NCI-H2196 (cell line): ENCODE measurements around the gene RABGAP1.

ENCODE experiments used
- DNase-seq: peaks from one replicate; lab custom pipeline; 2025; ENCODE audit not compliant: unreplicated experiment; lab: John Stamatoyannopoulos, UW

RABGAP1 gene

DNA sequence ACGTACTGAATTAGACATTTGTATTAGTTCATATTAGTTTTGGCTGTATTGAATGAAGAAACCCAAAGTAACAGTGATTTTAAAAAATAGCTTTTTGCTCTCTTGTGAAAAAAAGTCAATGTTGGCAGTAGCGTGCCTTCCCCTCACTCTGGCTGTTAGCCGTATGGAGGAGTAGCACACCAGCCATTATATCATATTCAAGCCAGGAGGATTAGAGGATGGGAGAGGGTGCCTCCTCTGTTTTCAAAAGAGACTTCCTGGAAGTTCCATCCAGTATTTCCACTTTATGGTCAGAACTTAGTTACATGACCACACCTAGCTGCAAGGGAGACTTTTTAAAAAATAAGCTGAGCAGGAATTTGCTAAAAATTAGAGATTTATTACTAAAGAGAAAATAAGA lies 133.8 kb downstream of the RABGAP1 start:
- no peak for DNase-seq

DNA sequence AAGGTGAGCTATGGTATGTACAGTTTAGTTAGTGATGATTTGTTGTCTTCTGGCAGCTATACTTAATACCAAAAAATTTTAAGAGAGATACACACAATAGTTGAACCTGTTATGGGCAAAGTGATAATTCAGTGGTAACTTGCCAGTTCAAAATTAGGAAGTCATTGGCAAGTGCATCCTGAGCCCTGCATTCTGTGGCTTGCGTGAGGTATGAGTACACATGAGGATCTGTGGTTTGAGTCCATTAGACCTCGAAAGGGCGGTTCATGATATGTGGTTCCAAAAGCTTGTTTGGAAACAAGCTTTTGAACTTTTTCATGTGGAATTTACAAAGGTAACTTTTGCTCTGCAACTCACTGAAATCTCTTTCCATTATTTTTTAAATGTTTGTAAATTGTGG lies 139.6 kb downstream of the RABGAP1 start:
- DNase-seq = no peak

DNA sequence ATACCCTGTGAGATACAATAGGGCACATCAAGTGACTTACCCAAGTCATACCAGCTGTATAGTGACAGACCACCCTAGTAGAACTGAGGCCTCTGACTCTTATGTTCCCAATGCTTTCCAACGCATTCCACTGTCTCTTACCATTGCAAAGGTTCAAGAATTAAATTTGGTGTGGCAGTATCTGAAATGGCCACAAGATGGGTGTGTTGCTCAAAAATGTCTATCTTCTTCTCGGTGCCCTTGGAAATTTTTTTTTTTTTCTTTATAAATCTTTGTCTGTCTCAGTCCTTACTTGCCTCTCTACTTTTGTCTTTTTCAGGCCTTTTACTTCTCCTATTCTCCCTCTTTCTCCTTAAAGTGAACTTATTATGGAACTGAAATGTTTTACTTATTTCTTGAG lies 141.0 kb downstream of the RABGAP1 start:
- peak; percentile 32 for DNase-seq

DNA sequence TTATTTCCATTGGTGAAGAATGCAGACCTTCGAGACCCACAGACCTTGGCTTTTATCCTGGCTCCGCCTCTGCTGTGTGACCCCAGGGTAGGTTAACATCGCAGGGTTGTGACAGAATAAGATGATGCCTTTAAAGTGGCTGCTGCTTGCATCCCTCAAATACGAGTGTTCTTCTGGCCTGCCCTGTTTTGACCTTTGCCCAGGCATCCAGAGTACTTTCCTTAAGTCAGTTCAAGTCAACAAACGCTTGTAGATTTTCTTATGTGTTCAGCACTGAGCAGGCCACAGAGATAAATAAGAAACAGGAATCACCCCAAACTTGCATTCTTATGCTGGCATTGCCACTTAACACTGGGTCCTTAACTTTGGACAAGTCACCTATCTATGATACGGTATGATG lies 142.9 kb downstream of the RABGAP1 start:
- DNase-seq = no peak

DNA sequence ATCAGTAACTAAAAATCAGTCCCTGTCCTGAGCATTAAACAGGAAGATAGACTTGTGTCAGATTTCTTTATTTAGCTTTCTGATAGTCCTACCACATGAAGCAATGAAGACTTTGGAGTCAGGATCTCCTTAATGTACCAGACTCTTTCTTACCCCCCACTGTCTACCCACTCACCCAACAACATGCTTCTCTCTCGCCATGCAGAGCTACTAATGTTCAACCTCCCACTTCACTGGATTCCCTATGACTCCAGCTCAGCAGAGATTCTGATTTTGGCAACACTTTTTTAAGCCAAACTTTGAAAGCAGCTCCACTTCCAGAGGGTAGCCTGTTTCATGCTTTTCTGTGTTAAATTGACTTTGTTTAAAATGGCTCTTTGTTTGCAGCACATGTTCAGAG lies 143.4 kb downstream of the RABGAP1 start:
- no peak for DNase-seq

DNA sequence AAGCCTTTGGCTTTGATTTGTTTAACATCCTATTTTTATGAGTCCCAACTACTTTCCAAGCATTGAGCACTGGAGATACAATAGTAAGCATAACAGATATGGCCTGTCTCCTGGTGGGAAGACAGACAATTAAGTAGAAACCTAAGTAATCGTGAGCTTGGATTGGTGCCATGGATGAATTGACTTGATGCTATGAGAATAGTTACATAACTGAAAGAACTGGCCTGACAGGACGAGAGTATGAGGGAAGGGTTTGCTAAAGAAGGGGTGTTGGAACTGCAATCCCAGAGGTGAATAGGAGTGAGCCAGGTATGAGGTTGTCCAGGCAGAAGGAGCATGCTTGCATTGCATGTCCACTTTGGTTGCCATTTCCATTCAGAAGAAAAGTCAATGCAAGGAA lies 145.1 kb downstream of the RABGAP1 start:
- DNase-seq = no peak

DNA sequence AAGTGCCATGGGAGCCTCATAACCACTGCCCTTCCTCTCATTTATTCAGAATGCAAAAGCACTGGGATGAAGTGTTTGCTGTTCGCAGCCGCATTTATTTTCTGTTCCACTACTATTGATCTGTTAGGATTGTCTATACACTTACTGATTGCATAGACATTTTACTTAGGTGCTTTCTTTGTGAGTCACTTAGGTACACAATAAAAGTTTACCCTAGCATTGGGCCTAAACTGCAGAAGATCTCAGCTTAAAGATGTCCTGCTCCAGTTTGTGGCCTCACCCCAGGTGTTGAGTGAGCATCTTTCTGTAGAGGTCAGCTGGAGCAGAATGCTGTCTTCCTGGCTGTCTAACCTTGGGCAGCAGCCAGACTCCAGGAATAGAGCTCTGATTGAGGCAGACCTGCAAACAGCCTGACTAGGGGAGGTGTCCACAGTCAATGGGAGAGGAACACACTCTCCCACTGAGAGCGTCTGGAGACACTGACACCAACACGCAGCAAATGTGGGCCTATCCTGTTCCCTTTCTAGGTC lies 146.6 kb downstream of the RABGAP1 start:
- no peak for DNase-seq

DNA sequence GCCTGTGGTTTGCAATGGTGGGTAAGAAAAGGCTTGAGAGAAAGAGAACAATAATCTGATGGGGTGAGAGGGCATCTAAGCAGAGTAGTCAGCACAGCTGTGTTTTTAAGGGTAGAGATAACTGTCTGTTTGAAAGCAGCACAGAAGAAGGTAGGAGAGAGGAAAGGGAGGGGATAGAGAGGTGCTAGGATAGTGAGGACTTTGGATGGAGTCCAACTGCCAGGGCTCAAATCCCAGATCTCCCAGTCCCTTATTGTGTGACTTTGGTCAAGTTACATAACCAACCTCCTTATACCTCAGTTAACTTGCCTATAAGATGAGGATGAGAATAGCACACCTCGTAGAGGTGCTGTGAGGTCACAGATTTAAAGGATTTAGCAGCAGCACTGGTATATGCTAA lies 148.2 kb downstream of the RABGAP1 start:
- no peak for DNase-seq

DNA sequence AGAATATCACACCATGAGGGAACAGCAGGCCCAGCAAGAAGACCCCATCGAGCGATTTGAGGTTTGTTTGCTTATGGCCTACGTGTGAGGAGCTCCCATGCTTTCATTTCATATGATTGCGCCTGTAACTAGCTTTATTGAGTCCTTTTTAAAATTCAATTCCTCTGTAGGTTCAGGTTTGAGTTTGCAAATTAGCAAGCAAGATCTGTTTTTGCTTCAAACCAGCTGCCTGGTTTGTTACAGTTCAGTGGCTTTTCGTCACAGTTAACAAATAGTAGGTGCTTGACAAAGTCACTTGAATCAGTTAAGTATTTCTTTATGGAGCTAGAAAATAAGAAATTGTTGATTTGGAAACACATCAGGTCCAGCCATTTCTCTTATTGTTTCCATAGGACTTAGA lies 149.0 kb downstream of the RABGAP1 start:
- no peak for DNase-seq

DNA sequence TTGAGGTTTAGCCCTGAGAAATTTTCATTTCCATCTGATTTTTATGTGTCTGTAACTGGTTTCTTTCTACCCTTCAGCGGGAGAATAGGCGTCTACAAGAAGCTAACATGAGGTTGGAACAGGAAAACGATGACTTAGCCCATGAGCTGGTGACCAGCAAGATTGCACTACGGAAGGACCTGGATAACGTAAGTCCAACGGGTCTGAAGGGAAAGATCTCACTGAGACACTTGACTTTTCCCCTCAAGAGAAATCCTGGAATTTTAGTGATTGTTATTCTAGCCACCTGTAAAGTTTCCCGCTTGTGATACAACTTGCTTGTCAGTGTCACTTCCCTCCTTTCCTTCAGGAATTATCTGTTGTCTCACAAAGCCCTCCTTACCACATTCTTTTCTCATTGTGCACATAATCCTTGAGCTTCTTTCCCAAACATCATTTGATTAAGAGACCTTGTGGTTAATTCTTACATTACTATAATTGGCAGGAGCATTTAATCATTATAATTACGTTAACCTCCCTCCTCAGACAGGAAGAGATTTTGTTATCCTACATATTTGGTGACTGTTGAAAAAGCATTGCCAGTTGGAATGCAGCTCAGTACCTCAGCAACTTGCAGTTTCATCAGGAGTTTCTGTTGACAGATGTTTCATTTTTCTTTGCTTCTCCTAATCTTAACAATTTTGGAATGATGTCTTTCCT lies 149.5 kb downstream of the RABGAP1 start:
- DNase-seq = no peak

DNA sequence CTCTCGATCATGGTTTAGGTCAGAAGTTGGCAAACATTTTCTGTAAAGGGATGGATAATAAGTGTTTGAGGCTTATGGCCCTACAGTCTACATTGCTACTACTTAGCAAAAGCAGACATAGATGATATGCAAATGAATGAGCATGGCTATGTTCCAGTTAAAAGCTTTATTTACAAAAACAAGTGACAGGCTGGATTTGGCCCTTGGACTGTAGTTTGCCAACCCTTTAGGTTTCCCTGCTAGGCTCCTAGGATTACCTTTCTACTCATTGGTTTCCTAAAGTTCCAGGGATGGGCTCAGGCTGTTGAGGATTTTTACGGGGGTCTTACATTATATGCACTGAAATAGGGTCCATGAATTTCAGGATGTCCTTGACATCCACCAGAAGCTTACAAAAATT lies 150.1 kb downstream of the RABGAP1 start:
- no peak for DNase-seq

DNA sequence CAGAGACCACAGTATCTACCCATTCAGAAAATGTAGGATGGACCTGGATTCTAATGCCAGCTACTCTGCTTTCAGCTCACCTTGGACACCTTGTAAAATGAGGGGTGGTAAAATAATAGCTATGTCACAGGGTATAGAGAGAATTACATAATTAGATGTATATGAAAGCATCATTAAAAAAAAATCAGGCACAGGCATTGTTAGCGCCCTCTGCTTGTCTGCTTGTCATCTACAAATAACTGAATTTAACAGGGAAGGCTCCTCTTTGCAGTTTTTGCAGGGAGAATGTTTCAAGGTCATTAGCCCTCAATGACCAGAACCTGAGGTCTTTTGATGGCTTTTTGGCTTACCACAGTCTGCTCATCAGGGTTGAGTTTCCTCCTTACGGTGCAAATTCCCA lies 150.6 kb downstream of the RABGAP1 start:
- DNase-seq = no peak

DNA sequence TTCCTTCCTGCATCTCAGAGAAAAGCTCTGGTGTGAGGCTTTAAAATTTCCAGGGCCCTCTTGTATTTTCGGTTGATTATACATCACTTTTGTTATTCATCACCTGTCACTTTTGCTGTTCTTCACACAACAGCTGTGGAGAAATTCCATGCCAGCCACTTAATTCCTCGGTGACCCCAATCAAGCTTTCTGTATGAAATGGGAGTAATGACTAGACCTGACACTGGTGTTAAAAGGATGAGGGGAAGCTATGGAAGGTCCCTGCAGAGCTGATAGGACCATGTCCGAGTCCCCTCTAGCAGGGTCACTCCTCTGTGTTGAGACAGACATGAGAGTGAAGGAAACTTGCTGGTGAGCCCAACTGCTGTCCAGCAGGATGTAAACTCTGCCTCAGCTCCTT lies 152.3 kb downstream of the RABGAP1 start:
- DNase-seq = no peak

DNA sequence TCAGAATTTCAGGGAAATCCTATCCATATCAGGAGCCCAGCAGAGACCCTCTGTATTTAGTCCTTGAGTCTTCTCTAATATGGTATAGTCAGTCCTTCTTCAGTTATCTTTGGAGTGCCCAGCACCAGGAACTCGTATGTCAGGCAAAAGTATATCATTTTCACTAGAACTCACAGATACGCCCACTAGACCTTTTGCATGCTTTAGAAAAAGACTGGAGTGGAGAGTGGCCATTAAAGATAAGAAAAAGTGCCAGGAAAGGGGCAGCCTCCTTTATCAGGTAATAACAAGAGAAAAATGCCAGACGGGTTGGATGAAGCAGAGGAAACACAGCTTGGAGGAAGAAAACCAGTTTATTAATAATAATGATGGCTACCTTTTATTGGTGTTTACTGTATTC lies 156.2 kb downstream of the RABGAP1 start:
- DNase-seq = no peak

DNA sequence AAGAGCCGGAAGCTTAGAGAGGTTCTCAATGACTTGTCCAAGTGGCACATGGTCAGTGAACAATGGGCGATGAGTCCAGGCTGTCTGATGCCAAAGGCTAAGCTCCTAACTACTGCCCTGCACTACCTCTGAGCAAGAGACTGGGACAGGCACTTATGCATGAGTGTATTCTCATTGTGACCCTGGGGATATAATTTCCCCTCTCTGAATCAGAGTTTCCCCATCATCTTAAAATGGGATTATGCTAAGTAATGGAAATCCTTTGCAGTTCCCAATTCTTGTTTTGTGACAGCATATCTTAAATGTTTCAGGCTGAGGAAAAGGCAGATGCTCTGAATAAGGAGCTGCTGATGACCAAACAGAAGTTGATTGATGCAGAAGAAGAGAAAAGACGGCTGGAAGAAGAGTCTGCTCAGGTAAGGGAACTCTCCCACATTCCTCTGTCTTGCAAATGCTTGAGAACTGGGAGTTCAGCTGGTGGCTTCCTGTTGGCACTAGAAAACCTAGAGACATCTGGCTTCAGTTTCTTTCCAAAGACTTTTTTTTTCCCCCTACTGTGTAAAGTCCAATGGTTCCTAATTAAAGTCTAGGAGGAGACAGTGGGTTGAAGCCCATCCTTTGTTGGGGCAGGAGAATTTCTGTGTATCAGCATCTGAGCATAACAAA lies 156.7 kb downstream of the RABGAP1 start:
- DNase-seq = no peak

DNA sequence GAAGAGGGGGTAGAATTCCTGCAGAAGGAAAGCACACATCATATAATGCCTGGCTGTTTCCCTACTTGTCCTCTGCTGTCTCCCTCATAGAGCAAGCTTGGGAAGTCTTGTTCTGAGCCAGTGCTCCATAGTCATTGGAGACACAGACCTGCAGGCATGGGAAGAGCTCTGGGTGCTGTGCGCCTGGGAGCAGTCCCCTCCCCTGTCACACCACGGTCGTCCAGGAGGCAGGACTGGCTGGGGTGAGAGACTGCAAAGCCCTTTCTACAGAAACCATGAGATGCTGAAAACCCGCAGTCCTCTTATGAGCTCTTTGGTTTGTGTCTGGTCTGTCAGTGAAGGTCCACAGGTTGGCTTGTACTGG lies 157.3 kb downstream of the RABGAP1 start:
- DNase-seq = no peak

DNA sequence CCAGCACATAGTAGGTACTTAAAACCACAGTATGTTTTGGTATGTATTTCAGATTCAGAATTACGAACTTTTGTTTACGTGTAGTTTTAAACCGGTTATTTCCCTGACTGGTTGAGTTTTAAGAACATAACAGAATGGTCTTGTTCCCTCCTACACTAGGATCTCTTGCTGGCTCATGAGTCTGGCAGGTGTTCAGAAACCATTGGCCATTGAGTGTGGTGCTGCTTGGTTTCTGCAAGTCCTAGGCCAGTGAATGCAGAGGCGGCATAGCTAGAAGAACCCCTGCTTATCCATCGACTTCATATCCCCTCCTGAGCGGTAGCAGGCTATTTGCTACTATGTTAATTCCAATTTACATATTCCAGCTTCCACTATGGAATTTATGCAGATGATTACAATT lies 158.2 kb downstream of the RABGAP1 start:
- no peak for DNase-seq

DNA sequence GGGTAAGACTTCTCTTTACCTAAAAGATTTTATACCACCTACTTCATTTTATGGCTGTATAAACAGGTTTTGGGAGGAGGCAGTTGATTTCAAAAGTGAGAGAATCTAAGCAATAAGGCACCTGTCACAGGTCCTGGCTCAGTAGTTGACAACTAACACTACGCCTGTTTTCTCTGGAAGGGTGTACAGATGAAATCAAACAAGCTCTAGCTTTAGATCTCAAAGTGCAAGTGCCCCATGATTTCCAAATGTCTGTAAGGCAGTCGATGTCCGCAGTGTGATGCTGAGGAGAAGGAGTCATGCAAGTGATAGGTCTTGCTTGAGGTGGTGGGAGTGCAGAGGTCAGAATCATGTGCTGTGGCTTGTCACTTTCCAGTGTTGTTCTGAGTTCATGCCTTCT lies 158.7 kb downstream of the RABGAP1 start:
- DNase-seq = no peak

DNA sequence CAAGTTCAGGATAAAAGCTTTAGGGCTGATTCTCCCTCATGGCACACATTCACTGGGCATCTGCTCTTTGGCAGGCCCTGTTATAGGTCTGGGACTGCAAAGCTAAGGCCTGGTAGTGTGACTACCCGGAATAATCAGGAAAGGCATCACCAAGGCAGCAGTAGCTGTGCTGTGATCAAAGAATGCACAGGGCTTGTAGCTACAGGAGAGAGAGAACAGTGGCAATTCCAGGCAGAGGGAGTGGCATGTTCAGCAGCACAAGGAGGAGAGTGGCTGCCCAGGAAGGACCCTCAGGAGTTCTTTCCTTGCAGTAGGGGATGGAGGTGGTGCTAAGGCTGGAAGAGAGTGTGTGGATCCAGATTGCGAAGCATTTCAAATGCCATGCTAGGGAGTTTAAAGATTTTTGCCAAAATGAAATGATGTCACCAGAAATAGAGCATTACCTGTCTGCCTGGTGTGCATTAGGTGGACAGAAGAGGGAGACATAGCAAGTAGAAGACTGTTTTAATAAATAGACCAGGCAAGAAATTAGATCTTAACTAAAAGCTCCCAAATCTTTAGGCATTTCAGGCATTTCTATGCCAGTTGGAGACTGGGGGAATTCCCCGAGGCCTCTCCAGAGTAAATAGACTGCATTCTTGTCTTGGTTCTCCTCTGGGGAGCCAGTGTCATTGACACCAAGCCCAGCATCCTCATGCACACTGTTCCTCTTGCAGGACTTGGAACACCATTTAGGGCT lies 161.7 kb downstream of the RABGAP1 start:
- DNase-seq = no peak

DNA sequence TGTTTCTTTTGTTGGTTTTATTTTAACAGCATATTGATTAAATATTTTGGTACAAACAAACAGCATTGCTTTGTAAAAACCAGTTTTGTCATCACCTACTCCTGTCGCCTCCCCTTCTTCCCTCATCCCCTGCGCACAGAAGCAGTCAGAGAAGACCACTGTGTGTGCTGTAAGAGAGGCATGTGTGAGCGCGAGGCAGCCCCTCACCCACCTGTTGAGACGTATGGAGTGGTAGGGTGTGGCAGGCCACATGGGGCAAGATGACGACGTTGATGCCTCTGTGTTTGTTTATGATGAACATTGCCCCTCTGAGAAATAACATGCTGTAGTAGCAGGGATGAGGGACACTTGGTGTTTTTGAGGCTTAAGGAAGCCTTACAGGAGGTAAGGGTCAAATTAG lies 164.0 kb downstream of the RABGAP1 start:
- DNase-seq = no peak

DNA sequence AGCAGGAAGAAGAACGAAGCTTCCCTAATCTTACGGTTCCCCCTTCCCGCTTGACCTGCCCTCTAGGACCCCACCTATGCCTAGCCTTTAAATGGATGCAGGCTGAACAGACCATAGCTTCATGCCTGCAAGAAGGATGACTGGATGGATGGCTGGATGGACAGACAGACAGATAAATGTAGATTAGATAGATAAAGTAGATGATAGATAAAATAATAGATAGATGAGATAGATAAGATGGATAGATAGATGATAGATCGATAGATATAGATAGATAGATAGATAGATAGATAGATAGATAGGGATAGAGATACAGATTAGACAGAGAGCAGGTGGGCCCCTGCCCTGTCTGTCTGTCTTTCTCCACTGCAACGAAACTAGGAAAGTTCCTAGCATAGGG lies 164.7 kb downstream of the RABGAP1 start:
- DNase-seq = no peak

DNA sequence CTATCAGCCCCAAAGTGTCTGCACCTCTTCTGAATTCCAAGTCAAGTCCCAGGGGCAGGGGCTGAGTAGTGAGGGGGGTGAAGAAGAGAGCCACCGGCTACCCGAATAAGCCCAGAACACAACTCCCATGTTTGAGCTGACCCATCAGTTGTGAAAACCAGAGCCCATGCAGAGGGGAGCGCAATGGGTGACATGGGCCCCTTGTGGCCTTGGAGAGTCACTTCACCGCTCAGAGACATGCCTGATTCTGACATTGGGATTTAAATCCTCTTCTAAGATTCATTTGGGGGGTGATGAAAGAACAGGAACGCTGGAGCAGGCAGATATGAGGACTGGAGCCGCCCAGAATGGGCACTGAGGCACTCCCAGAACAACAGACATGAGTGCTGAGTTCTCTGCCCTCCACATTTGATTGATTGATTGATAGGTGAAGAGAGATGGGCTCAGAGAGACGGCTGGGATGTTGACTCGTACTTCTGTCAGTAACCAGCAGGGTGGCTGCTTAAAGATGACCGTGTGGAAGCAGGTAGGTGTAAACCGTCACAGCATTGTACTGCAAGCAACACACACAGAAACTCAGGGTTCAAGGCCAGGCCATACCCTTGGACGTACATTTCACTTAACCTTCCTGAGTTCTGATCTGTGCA lies 166.9 kb downstream of the RABGAP1 start:
- no peak for DNase-seq
